B cell (primary cell): ENCODE measurements around the gene ARHGEF17. TPM values are rescaled to one million over a fixed set of nuclear protein-coding genes. Genes with fewer than 3 reads are reported as not detected.

Source experiments
- ATAC-seq: fragments of 200-7000 bp; cut with Tn5 transposase; one replicate; pipeline ENCODE4 v1.10.0; 2021; ENCODE audit warnings: low read depth, mild to moderate bottlenecking, moderate number of reproducible peaks, moderate library complexity
- CTCF ChIA-PET: fragments of 350-600 bp; sonication (Branson Sonifier 250); formaldehyde crosslinking; loops from one replicate; lab custom pipeline; 2021; ENCODE audit warnings: antibody characterized with exemption, inconsistent platforms; lab: Charles Lee
- POLR2A ChIA-PET: fragments of 350-600 bp; sonication (Branson Sonifier 250); formaldehyde crosslinking; loops from one replicate; lab custom pipeline; 2021; ENCODE audit warnings: antibody characterized with exemption; lab: Charles Lee
- DNase-seq: peaks from one replicate; pipeline ENCODE4 v3.0.0; 2013
- H2AFZ ChIP-seq: 2 replicates; pipeline ENCODE4 v1.6.1; 2012; ENCODE audit warnings: mild to moderate bottlenecking, low read depth, low read length; ENCODE audit not compliant: insufficient read depth, poor library complexity, severe bottlenecking
- H3K27ac ChIP-seq, 2 donors: 1 replicate in 1 of 2; 2 replicates in 1 of 2; pipeline ENCODE4 v1.5.1; 2012 to 2013; ENCODE audit warnings: low read length in 2 of 2, mild to moderate bottlenecking in 2 of 2, moderate library complexity in 1 of 2
- H3K27me3 ChIP-seq, 4 experiments: fragments of 200-600 bp in 1 of 4; sonication (generic) in 1 of 4; replicated peaks in 1 of 4; 1 replicate in 2 of 4; 2 replicates in 2 of 4; pipeline versions ENCODE4 v1.6.1 to v1.7.0; 2013 to 2016; ENCODE audit warnings: low read length in 3 of 4, mild to moderate bottlenecking in 2 of 4, mixed read lengths in 1 of 4, moderate library complexity in 1 of 4; ENCODE audit not compliant: insufficient read depth in 4 of 4, control insufficient read depth in 3 of 4; ENCODE audit errors: control extremely low read depth in 1 of 4
- H3K36me3 ChIP-seq, 2 experiments: replicated peaks in 1 of 2; 1 replicate in 1 of 2; 2 replicates in 1 of 2; pipeline versions ENCODE4 v1.6.1 to v1.7.1; 2013; ENCODE audit warnings: low read length in 1 of 2; ENCODE audit not compliant: insufficient read depth in 2 of 2, control insufficient read depth in 1 of 2; ENCODE audit errors: control extremely low read depth in 1 of 2, extremely low read depth in 1 of 2
- H3K4me1 ChIP-seq, 2 donors: fragments of 200-600 bp in 1 of 2; sonication (generic) in 1 of 2; 1 replicate in 1 of 2; 2 replicates in 1 of 2; pipeline versions ENCODE4 v1.5.1 to v1.6.1; 2013 to 2017; ENCODE audit warnings: low read length in 2 of 2; ENCODE audit not compliant: control insufficient read depth in 2 of 2, insufficient read depth in 2 of 2
- H3K4me2 ChIP-seq: replicated peaks from 2 replicates; pipeline ENCODE3; 2012; ENCODE audit warnings: mild to moderate bottlenecking, low read depth, low read length; ENCODE audit not compliant: poor library complexity, severe bottlenecking
- H3K4me3 ChIP-seq, 5 experiments: fragments of 200-600 bp in 1 of 5; sonication (generic) in 1 of 5; 1 replicate in 3 of 5; 2 replicates in 2 of 5; pipeline versions ENCODE4 v1.5.1 to v1.7.0; 2011 to 2016; ENCODE audit warnings: low read length in 4 of 5, mild to moderate bottlenecking in 4 of 5, low read depth in 2 of 5, control low read depth in 1 of 5, moderate library complexity in 1 of 5; ENCODE audit not compliant: insufficient read depth in 1 of 5; ENCODE audit errors: control extremely low read depth in 1 of 5, extremely low read depth in 1 of 5
- H3K79me2 ChIP-seq: fragments of 200-600 bp; sonication (generic); one replicate; pipeline ENCODE4 v1.6.0; 2016; ENCODE audit warnings: low read length; ENCODE audit not compliant: control insufficient read depth, insufficient read depth
- H3K9ac ChIP-seq: fragments of 200-600 bp; sonication (generic); 2 replicates; pipeline ENCODE4 v1.6.1; 2017; ENCODE audit warnings: mild to moderate bottlenecking, low read length, moderate library complexity
- H3K9me3 ChIP-seq, 3 donors: one replicate each; pipeline versions ENCODE4 v1.6.1 to v1.7.1; 2013; ENCODE audit warnings: low read length in 2 of 3; ENCODE audit not compliant: control insufficient read depth in 2 of 3, insufficient read depth in 1 of 3; ENCODE audit errors: control extremely low read depth in 1 of 3
- H4K20me1 ChIP-seq: 2 replicates; pipeline ENCODE4 v1.6.0; 2012; ENCODE audit warnings: mild to moderate bottlenecking, low read length; ENCODE audit not compliant: insufficient read depth, control insufficient read depth, poor library complexity, severe bottlenecking
- H3K27ac Mint-ChIP-seq: one replicate; pipeline ENCODE4 v1.8.0; 2021; ENCODE audit warnings: mixed read lengths
- H3K27me3 Mint-ChIP-seq: one replicate; pipeline ENCODE4 v1.8.0; 2021; ENCODE audit warnings: mixed read lengths
- H3K4me1 Mint-ChIP-seq: one replicate; pipeline ENCODE4 v1.8.0; 2021; ENCODE audit warnings: mixed read lengths
- H3K4me3 Mint-ChIP-seq: one replicate; pipeline ENCODE4 v1.8.0; 2021; ENCODE audit warnings: mixed read lengths
- H3K9me3 Mint-ChIP-seq: one replicate; pipeline ENCODE4 v1.8.0; 2022; ENCODE audit warnings: mixed read lengths; ENCODE audit not compliant: insufficient read depth
- EZH2 ChIP-seq: IDR thresholded peaks from 2 replicates; pipeline ENCODE4 v1.6.1; 2012; ENCODE audit warnings: borderline replicate concordance, low read depth, mild to moderate bottlenecking, moderate library complexity, low read length; ENCODE audit not compliant: insufficient read depth, poor library complexity, severe bottlenecking
- WGBS: methylation state at CpG from one replicate; pipeline ENCODE4 v1.1.5; 2013; ENCODE audit warnings: missing lambda C conversion rate; ENCODE audit not compliant: insufficient coverage; 5-methylcytosine and 5-hydroxymethylcytosine counted together
- intact Hi-C: fragments of 100-400 bp; cut with micrococcal nuclease; formaldehyde crosslinking; loops from one replicate; pipeline ENCODE4 v1.10.0; 2022
- polyA plus RNA-seq: library from polyadenylated mRNA; depleted of rRNA; stranded (reverse); fragments of >200 nt; gene quantifications from 2 replicates; pipeline ENCODE4 v1.2.3, GENCODE V29; 2012
- total RNA-seq, 2 donors: library from RNA; stranded (reverse); fragments of 120-200 nt in 1 of 2; gene quantifications; 1 replicate in 1 of 2; 2 replicates in 1 of 2; pipeline versions ENCODE4 v1.2.3 to v1.2.4, GENCODE V29; 2013 to 2022
- TF ChIP-seq, protein P1 (sequence below): fragments of 200-600 bp; IDR thresholded peaks from one replicate; pipeline ENCODE4 v1.8.0; 2022; ENCODE audit warnings: antibody characterized with exemption, mild to moderate bottlenecking

Gene ARHGEF17
- total and polyA plus RNA-seq, 2 donors (not counting 1 experiment from before 2014, with no cell fraction given): 0.05 TPM; not detected in 1

DNA sequence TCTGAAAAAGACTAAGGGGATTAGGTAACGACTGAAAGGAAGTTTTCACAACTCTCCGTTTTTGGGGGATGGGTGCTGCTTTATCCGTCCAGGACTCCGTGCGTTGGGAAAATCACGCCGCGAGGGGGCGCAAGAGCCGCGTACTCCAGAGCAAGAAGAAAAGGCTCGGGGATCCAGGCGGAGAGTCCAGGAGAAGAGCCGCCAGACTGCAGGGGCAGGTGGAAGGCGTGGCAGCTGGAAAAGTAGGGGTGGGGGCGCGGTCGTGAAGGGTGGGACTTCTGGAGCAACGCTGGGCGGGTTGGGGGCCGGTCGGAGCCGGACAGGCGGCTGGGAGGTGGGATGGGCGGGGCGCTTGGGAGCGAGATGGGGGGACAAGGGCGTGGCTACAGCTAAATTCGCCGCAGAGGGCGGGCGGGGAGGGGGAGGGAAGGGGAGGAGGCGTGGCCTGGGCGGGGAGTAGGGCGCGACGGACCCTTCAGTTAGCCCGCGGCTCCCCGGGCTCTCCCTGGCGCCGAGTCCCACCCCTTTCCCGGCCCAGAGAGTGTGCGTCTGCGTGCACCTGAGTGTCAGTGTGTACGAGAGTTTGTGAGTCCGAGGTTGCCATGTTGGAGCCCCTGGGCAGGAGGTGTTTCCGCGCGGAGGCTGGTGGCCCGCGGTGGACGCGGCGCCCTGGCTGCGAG, 613 bp upstream of the ARHGEF17 start:
- H2AFZ ChIP-seq: peak overlapping the region; percentile 83
- Mint-ChIP-seq H3K9me3 (no peaks in the 10 kb centered on the region), H3K27ac (peak overlapping the region; percentile 51), H3K27me3 (peaks cover 24% of the 10 kb centered on the region), H3K4me1 (peaks cover 13% of the 10 kb centered on the region), H3K4me3 (peak overlapping the region; percentile 89)
- DNase-seq (peak; percentile 91), ATAC-seq (peak; percentile 76)
- H3K79me2 ChIP-seq: no peaks in the 10 kb centered on the region
- H3K9me3 ChIP-seq: no peaks in the 10 kb centered on the region
- intact Hi-C loops: loop anchor here (1.0 to 2.0 kb wide), 4 partner anchors 19 to 354 kb away; partner anchors contain the start of gene FAM168A
- H3K4me1 ChIP-seq: peaks cover 20 to 25% of the 10 kb centered on the region in 2 donors
- H3K9ac ChIP-seq: peak overlapping the region; percentile 79
- H3K36me3 ChIP-seq: no peaks in the 10 kb centered on the region
- H4K20me1 ChIP-seq: no peaks in the 10 kb centered on the region
- H3K4me2 ChIP-seq: peak overlapping the region; percentile 100
- no peak overlapping the region for H3K27ac ChIP-seq
- peaks cover 0 to 52% (median 18%) of the 10 kb centered on the region in 4 experiments for H3K27me3 ChIP-seq
- TF ChIP-seq EZH2: no peak
- TF ChIP-seq, protein P1, sequence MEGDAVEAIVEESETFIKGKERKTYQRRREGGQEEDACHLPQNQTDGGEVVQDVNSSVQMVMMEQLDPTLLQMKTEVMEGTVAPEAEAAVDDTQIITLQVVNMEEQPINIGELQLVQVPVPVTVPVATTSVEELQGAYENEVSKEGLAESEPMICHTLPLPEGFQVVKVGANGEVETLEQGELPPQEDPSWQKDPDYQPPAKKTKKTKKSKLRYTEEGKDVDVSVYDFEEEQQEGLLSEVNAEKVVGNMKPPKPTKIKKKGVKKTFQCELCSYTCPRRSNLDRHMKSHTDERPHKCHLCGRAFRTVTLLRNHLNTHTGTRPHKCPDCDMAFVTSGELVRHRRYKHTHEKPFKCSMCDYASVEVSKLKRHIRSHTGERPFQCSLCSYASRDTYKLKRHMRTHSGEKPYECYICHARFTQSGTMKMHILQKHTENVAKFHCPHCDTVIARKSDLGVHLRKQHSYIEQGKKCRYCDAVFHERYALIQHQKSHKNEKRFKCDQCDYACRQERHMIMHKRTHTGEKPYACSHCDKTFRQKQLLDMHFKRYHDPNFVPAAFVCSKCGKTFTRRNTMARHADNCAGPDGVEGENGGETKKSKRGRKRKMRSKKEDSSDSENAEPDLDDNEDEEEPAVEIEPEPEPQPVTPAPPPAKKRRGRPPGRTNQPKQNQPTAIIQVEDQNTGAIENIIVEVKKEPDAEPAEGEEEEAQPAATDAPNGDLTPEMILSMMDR: peak; percentile 72
- WGBS: under 1% methylated on average over 47 of the region's 56 CpGs
- POLR2A ChIA-PET: interaction anchor here (0.5 to 1.0 kb wide), 3 partner anchors 28 to 519 kb away, joined by 3 read pairs; no protein-coding TSS in a partner anchor
- peak overlapping the region; percentile 51 to 84 (median 65) for H3K4me3 ChIP-seq
- CTCF ChIA-PET: interaction anchor here (0.7 to 6.6 kb wide), 22 partner anchors 10 to 458 kb away, joined by 3 to 157 read pairs (median 4); no protein-coding TSS in a partner anchor
